ENCODE data around the gene PTPRG.
"Not testable (repeated sequence)": the region's sequence is repeated elsewhere in the genome, so short reads cannot be mapped to it uniquely, and the experiment has no call there.

The PTPRG gene

GRCh38 chr3:61812517-61812916, 251.1 kb downstream of the PTPRG start:
- no peaks in the 10 kb centered on the region for H3K79me2 ChIP-seq (ENCODE audit: insufficient read depth, low read length)
- H3K9ac ChIP-seq (ENCODE audit: low read depth, low read length, poor library complexity, severe bottlenecking), result no peak overlapping the region
- H3F3A ChIP-seq (ENCODE audit: low read depth), result no peaks in the 10 kb centered on the region
- H3K27me3 ChIP-seq (ENCODE audit: insufficient read depth, low read length, poor library complexity, severe bottlenecking), result no peaks in the 10 kb centered on the region
- no peak overlapping the region for H3K4me3 ChIP-seq (ENCODE audit: low read length, poor library complexity, severe bottlenecking)
- H3K4me2 ChIP-seq (ENCODE audit: low read depth, low read length, poor library complexity, severe bottlenecking), result no peak overlapping the region
- H3K4me1 ChIP-seq (ENCODE audit: insufficient read depth, low read length, poor library complexity, severe bottlenecking), result peaks cover 28% of the 10 kb centered on the region
- no peaks in the 10 kb centered on the region for H4K20me1 ChIP-seq (ENCODE audit: insufficient read depth, low read length, poor library complexity, severe bottlenecking)
- TF ChIP-seq EZH2phosphoT487 (IDR thresholded peaks at IDR 0.05; ENCODE audit: borderline replicate concordance), result no peak
- TF ChIP-seq, protein P1, sequence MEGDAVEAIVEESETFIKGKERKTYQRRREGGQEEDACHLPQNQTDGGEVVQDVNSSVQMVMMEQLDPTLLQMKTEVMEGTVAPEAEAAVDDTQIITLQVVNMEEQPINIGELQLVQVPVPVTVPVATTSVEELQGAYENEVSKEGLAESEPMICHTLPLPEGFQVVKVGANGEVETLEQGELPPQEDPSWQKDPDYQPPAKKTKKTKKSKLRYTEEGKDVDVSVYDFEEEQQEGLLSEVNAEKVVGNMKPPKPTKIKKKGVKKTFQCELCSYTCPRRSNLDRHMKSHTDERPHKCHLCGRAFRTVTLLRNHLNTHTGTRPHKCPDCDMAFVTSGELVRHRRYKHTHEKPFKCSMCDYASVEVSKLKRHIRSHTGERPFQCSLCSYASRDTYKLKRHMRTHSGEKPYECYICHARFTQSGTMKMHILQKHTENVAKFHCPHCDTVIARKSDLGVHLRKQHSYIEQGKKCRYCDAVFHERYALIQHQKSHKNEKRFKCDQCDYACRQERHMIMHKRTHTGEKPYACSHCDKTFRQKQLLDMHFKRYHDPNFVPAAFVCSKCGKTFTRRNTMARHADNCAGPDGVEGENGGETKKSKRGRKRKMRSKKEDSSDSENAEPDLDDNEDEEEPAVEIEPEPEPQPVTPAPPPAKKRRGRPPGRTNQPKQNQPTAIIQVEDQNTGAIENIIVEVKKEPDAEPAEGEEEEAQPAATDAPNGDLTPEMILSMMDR (conservative IDR thresholded peaks at IDR 0.05; ENCODE audit: low read length), result no peak
- no peaks in the 10 kb centered on the region for H3K9me2 ChIP-seq (replicated peaks; ENCODE audit: low read depth, low read length)
- H2AFZ ChIP-seq (ENCODE audit: low read length), result no peak overlapping the region
- H3K9me3 ChIP-seq (ENCODE audit: insufficient read depth, low read depth, low read length), result no peaks in the 10 kb centered on the region
- H3K36me3 ChIP-seq (ENCODE audit: insufficient read depth, low read length), result no peaks in the 10 kb centered on the region

- H3K4me1 ChIP-seq (ENCODE audit: insufficient read depth, low read length, poor library complexity, severe bottlenecking), result peaks cover 27% of the 10 kb centered on the region
- H3K9me3 ChIP-seq (ENCODE audit: insufficient read depth, low read depth, low read length), result no peaks in the 10 kb centered on the region
- no peak overlapping the region for H2AFZ ChIP-seq (ENCODE audit: low read length)
- H3K79me2 ChIP-seq (ENCODE audit: insufficient read depth, low read length), result no peaks in the 10 kb centered on the region
- H3K9ac ChIP-seq (ENCODE audit: low read depth, low read length, poor library complexity, severe bottlenecking), result no peak overlapping the region
- H3K9me2 ChIP-seq (replicated peaks; ENCODE audit: low read depth, low read length), result no peaks in the 10 kb centered on the region
- H3K4me3 ChIP-seq (ENCODE audit: low read length, poor library complexity, severe bottlenecking), result no peak overlapping the region
- TF ChIP-seq, protein P1 (conservative IDR thresholded peaks at IDR 0.05; ENCODE audit: low read length), result no peak
- no peak for TF ChIP-seq EZH2phosphoT487 (IDR thresholded peaks at IDR 0.05; ENCODE audit: borderline replicate concordance)
- no peaks in the 10 kb centered on the region for H3K36me3 ChIP-seq (ENCODE audit: insufficient read depth, low read length)
- no peaks in the 10 kb centered on the region for H3F3A ChIP-seq (ENCODE audit: low read depth)
- no peak overlapping the region for H3K4me2 ChIP-seq (ENCODE audit: low read depth, low read length, poor library complexity, severe bottlenecking)
- H4K20me1 ChIP-seq (ENCODE audit: insufficient read depth, low read length, poor library complexity, severe bottlenecking), result no peaks in the 10 kb centered on the region
- no peaks in the 10 kb centered on the region for H3K27me3 ChIP-seq (ENCODE audit: insufficient read depth, low read length, poor library complexity, severe bottlenecking)
Measured at GRCh38 chr3:61813636-61814035, 252.3 kb downstream of the PTPRG start.

DNA sequence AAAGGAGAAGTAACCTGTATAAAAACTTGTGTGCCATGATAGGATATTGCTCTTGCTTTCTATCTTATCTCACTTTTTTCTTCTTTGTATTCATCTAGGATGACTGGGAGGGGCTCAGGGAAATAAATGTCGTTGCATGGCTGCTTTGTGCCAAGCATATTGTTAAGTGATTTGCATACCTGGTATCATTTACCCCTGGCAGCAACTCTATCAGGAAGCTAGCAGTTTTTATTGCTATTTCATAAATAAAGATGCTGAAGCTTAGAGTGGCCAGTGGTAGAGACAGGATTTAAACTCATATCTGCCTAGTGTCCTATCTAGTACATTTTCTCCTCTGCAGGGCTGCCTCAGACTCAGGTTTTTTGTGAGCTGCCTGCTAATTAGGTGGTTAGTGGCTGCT, 253.3 kb downstream of the PTPRG start:
- H2AFZ ChIP-seq (ENCODE audit: low read length), result no peak overlapping the region
- no peaks in the 10 kb centered on the region for H3K27me3 ChIP-seq (ENCODE audit: insufficient read depth, low read length, poor library complexity, severe bottlenecking)

DNA sequence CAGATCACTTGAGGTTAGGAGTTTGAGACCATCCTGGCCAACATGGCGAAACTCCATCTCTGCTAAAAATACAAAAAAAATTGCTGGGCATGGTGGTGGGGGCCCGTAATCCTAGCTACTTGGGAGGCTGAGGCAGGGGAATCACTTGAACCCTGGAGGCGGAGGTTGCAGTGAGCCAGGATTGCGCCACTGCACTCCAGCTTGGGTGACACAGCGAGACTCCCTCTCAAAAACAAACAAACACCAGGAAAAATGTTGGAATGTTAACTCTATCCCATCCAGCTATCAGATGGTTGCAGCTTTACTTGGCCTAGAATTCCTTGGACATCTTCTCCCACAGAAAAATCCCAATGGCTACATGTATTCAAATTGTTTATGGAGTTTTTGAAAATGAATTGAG, 254.9 kb downstream of the PTPRG start:
- not testable (repeated sequence) for H2AFZ ChIP-seq (ENCODE audit: low read length); H3K4me2 ChIP-seq (ENCODE audit: low read depth, low read length, poor library complexity, severe bottlenecking); H4K20me1 ChIP-seq (ENCODE audit: insufficient read depth, low read length, poor library complexity, severe bottlenecking); H3K9me3 ChIP-seq (ENCODE audit: insufficient read depth, low read depth, low read length); H3F3A ChIP-seq (ENCODE audit: low read depth); H3K27me3 ChIP-seq (ENCODE audit: insufficient read depth, low read length, poor library complexity, severe bottlenecking); H3K79me2 ChIP-seq (ENCODE audit: insufficient read depth, low read length); H3K9ac ChIP-seq (ENCODE audit: low read depth, low read length, poor library complexity, severe bottlenecking); H3K36me3 ChIP-seq (ENCODE audit: insufficient read depth, low read length); H3K4me1 ChIP-seq (ENCODE audit: insufficient read depth, low read length, poor library complexity, severe bottlenecking); H3K4me3 ChIP-seq (ENCODE audit: low read length, poor library complexity, severe bottlenecking); H3K9me2 ChIP-seq (replicated peaks; ENCODE audit: low read depth, low read length)

More for the DNA sequence above, 253.3 kb downstream of the PTPRG start:
- Histone ChIP-seq H3K79me2 (ENCODE audit: insufficient read depth, low read length) (no peaks in the 10 kb centered on the region), H3F3A (ENCODE audit: low read depth) (no peaks in the 10 kb centered on the region), H4K20me1 (ENCODE audit: insufficient read depth, low read length, poor library complexity, severe bottlenecking) (no peaks in the 10 kb centered on the region), H3K9me2 (replicated peaks; ENCODE audit: low read depth, low read length) (no peaks in the 10 kb centered on the region), H3K9me3 (ENCODE audit: insufficient read depth, low read depth, low read length) (no peaks in the 10 kb centered on the region), H3K4me2 (ENCODE audit: low read depth, low read length, poor library complexity, severe bottlenecking) (no peak overlapping the region), H3K4me3 (ENCODE audit: low read length, poor library complexity, severe bottlenecking) (no peak overlapping the region), H3K36me3 (ENCODE audit: insufficient read depth, low read length) (no peaks in the 10 kb centered on the region), H3K4me1 (ENCODE audit: insufficient read depth, low read length, poor library complexity, severe bottlenecking) (peaks cover 16% of the 10 kb centered on the region), H3K9ac (ENCODE audit: low read depth, low read length, poor library complexity, severe bottlenecking) (no peak overlapping the region)
- TF ChIP-seq, protein P1 (conservative IDR thresholded peaks at IDR 0.05; ENCODE audit: low read length), result no peak
- TF ChIP-seq EZH2phosphoT487 (IDR thresholded peaks at IDR 0.05; ENCODE audit: borderline replicate concordance), result no peak

Data from Loucy (cell line).